NOMO-1 treated with dmso at 0.1 percent for 144 hours (cell line): ENCODE measurements around the gene CAMSAP2.

Source experiments
- DNase-seq: peaks from one replicate; lab custom pipeline; 2025; ENCODE audit not compliant: unreplicated experiment; lab: John Stamatoyannopoulos, UW

The CAMSAP2 gene

GRCh38 chr1:200895801-200896530 lies 157.3 kb downstream of the CAMSAP2 start:
- DNase-seq = peak; percentile 22

- peak; percentile 85 for DNase-seq
Observed at GRCh38 chr1:200896531-200897196, 158.0 kb downstream of the CAMSAP2 start.

GRCh38 chr1:200897259-200897658 lies 158.6 kb downstream of the CAMSAP2 start:
- DNase-seq = no peak

GRCh38 chr1:200899015-200899386 lies 160.3 kb downstream of the CAMSAP2 start:
- no peak for DNase-seq

- DNase-seq = no peak
Observed at GRCh38 chr1:200899451-200899915, 160.8 kb downstream of the CAMSAP2 start.

GRCh38 chr1:200899954-200900867 lies 161.5 kb downstream of the CAMSAP2 start:
- no peak for DNase-seq

GRCh38 chr1:200900877-200901276 lies 162.2 kb downstream of the CAMSAP2 start:
- no peak for DNase-seq

GRCh38 chr1:200901350-200901749 lies 162.7 kb downstream of the CAMSAP2 start:
- no peak for DNase-seq

GRCh38 chr1:200901796-200902444 lies 163.2 kb downstream of the CAMSAP2 start:
- DNase-seq = no peak

- DNase-seq = no peak
Observed at GRCh38 chr1:200903793-200904192, 165.1 kb downstream of the CAMSAP2 start.

- no peak for DNase-seq
Observed at GRCh38 chr1:200904772-200905171, 166.1 kb downstream of the CAMSAP2 start.

GRCh38 chr1:200905411-200906052 lies 166.8 kb downstream of the CAMSAP2 start:
- no peak for DNase-seq

GRCh38 chr1:200906491-200906890 lies 167.8 kb downstream of the CAMSAP2 start:
- DNase-seq = no peak

GRCh38 chr1:200907611-200908097 lies 169.0 kb downstream of the CAMSAP2 start:
- DNase-seq = peak; percentile 64

- DNase-seq = no peak
Observed at GRCh38 chr1:200908191-200908868, 169.6 kb downstream of the CAMSAP2 start.

- DNase-seq = no peak
Observed at GRCh38 chr1:200909071-200909470, 170.4 kb downstream of the CAMSAP2 start.

- DNase-seq = no peak
Observed at GRCh38 chr1:200909757-200910239, 171.1 kb downstream of the CAMSAP2 start.
